K562 (cell line): ENCODE data around the gene NOTCH1. TPM values are rescaled to one million over a fixed set of nuclear protein-coding genes. Genes with fewer than 3 reads are reported as not detected.
A peak's percentile ranks its signal among the peaks of the same experiment; 100 is the strongest.

Experiments
- ARID3B ChIP-seq: fragments of 250-450 bp; sonication (Bioruptor Pico); IDR thresholded peaks from 2 replicates; pipeline ENCODE4 v1.4.0; 2020; ENCODE audit warnings: borderline replicate concordance
- ARNT ChIP-seq, 2 experiments: fragments of 450-650 bp; IDR thresholded peaks; 2 replicates each; pipeline ENCODE4 v1.6.1; 2016; ENCODE audit warnings: mild to moderate bottlenecking in 1 of 2
- CCAR2 ChIP-seq: fragments of 200-400 bp; formaldehyde crosslinking; IDR thresholded peaks from 2 replicates; pipeline ENCODE4 v1.6.1; 2017; ENCODE audit warnings: mild to moderate bottlenecking, low read depth, low read length
- CGGBP1 ChIP-seq: fragments of 250-450 bp; sonication (Bioruptor Pico); IDR thresholded peaks from 2 replicates; pipeline ENCODE4 v1.9.0; 2021; ENCODE audit warnings: mild to moderate bottlenecking
- COPS2 ChIP-seq: fragments of 450-650 bp; conservative IDR thresholded peaks from 2 replicates; pipeline ENCODE4 v1.6.1; 2016; ENCODE audit warnings: mild to moderate bottlenecking, moderate library complexity
- CTBP1 ChIP-seq: fragments of 450-650 bp; IDR thresholded peaks from 2 replicates; pipeline ENCODE4 v1.6.1; 2016; ENCODE audit warnings: borderline replicate concordance
- HDAC2 ChIP-seq: fragments of 450-650 bp; IDR thresholded peaks from 2 replicates; pipeline ENCODE4 v1.6.1; 2016; ENCODE audit warnings: mild to moderate bottlenecking
- HNRNPL ChIP-seq: fragments of 200-400 bp; formaldehyde crosslinking; IDR thresholded peaks from 2 replicates; pipeline ENCODE4 v1.6.1; 2017; ENCODE audit warnings: low read depth, mild to moderate bottlenecking, low read length
- IRF1 ChIP-seq: sonication (generic); formaldehyde crosslinking; IDR thresholded peaks from 2 replicates; pipeline ENCODE4 v1.8.0; 2022; ENCODE audit warnings: missing genetic modification reagents, mild to moderate bottlenecking, borderline replicate concordance
- KLF16 ChIP-seq: IDR thresholded peaks from 2 replicates; pipeline ENCODE4 v1.6.1; 2016; ENCODE audit warnings: antibody characterized with exemption
- NCOA4 ChIP-seq: fragments of 450-650 bp; IDR thresholded peaks from 2 replicates; pipeline ENCODE4 v1.6.1; 2018; ENCODE audit warnings: mild to moderate bottlenecking; ENCODE audit not compliant: partially characterized antibody
- NELFE ChIP-seq: IDR thresholded peaks from 2 replicates; pipeline ENCODE4 v1.6.1; 2011; ENCODE audit warnings: mild to moderate bottlenecking; ENCODE audit not compliant: insufficient read depth, insufficient read length
- PRMT5 ChIP-seq: sonication (generic); formaldehyde crosslinking; IDR thresholded peaks from 2 replicates; pipeline ENCODE4 v1.5.0; 2020; ENCODE audit warnings: missing genetic modification reagents
- RBFOX2 ChIP-seq: fragments of 200-400 bp; formaldehyde crosslinking; IDR thresholded peaks from 2 replicates; pipeline ENCODE4 v1.6.1; 2017; ENCODE audit warnings: low read depth, mild to moderate bottlenecking, low read length, moderate library complexity
- RFX1 ChIP-seq: fragments of 450-650 bp; IDR thresholded peaks from 2 replicates; pipeline ENCODE4 v1.6.1; 2016; ENCODE audit warnings: mild to moderate bottlenecking, moderate library complexity
- RNF2 ChIP-seq: sonication (generic); IDR thresholded peaks from 2 replicates; pipeline ENCODE4 v1.6.1; 2016
- SIN3B ChIP-seq: fragments of 450-650 bp; IDR thresholded peaks from 2 replicates; pipeline ENCODE4 v1.6.1; 2017; ENCODE audit warnings: low read depth, mild to moderate bottlenecking, moderate library complexity
- SLC30A9 ChIP-seq: fragments of 250-450 bp; sonication (Bioruptor Pico); IDR thresholded peaks from 2 replicates; pipeline ENCODE4 v1.8.0; 2022; ENCODE audit warnings: mild to moderate bottlenecking, moderate library complexity
- SRSF1 ChIP-seq: fragments of 200-400 bp; formaldehyde crosslinking; IDR thresholded peaks from 2 replicates; pipeline ENCODE4 v1.6.1; 2017; ENCODE audit warnings: mild to moderate bottlenecking, low read depth, low read length, moderate library complexity
- SRSF9 ChIP-seq: fragments of 200-400 bp; formaldehyde crosslinking; IDR thresholded peaks from 2 replicates; pipeline ENCODE4 v1.6.1; 2017; ENCODE audit warnings: low read depth, low read length, borderline replicate concordance
- VEZF1 ChIP-seq: fragments of 200-800 bp; sonication (Bioruptor generic); IDR thresholded peaks from 2 replicates; pipeline ENCODE4 v1.6.1; 2017; ENCODE audit warnings: missing genetic modification characterization, missing compliant biosample characterization
- ZEB2 ChIP-seq: fragments of 450-650 bp; IDR thresholded peaks from 2 replicates; pipeline ENCODE4 v1.6.1; 2016
- ZFP91 ChIP-seq: sonication (generic); formaldehyde crosslinking; IDR thresholded peaks from 2 replicates; pipeline ENCODE4 v1.8.0; 2022; ENCODE audit warnings: mild to moderate bottlenecking, missing genetic modification reagents
- ZFX ChIP-seq: sonication (generic); formaldehyde crosslinking; IDR thresholded peaks from 2 replicates; pipeline ENCODE4 v1.8.0; 2022; ENCODE audit warnings: mild to moderate bottlenecking, missing genetic modification reagents, moderate library complexity
- ZNF311 ChIP-seq: fragments of 250-450 bp; sonication (Bioruptor Pico); IDR thresholded peaks from 2 replicates; pipeline ENCODE4 v1.4.0; 2020; ENCODE audit warnings: mild to moderate bottlenecking, moderate library complexity
- ZNF507 ChIP-seq: conservative IDR thresholded peaks from 2 replicates; pipeline ENCODE4 v1.6.1; 2017; ENCODE audit warnings: missing genetic modification characterization, missing compliant biosample characterization
- ZNF57 ChIP-seq: fragments of 450-650 bp; formaldehyde crosslinking; IDR thresholded peaks from 2 replicates; pipeline ENCODE4 v1.4.0; 2020; ENCODE audit warnings: mild to moderate bottlenecking, moderate library complexity
- ZNF717 ChIP-seq: fragments of 250-450 bp; sonication (Bioruptor Pico); IDR thresholded peaks from 2 replicates; pipeline ENCODE4 v1.5.0; 2021
- polyA plus RNA-seq, 8 experiments: library from polyadenylated mRNA; depleted of rRNA in 4 of 8; stranded (reverse) in 5 of 8; unstranded in 3 of 8; fragments of >200 nt; fragmentation: Nextera tagmentation in 2 of 8; fragmentation: Illumina TruSeq in 1 of 8; extraction: Ambion mirVana in 2 of 8; extraction: Trizol in 1 of 8; gene quantifications; 2 replicates each; pipeline versions ENCODE4 v1.2.1 to v1.2.3, GENCODE V29; 2011 to 2014; ENCODE audit warnings: inconsistent platforms in 1 of 8, missing spikeins in 1 of 8
- total RNA-seq, 7 experiments: library from RNA; depleted of rRNA in 6 of 7; stranded (reverse); fragments of >200 nt in 6 of 7; fragmentation: Illumina TruSeq in 2 of 7; extraction: Trizol in 2 of 7; gene quantifications; 2 replicates each; pipeline versions ENCODE4 v1.2.1 to v1.2.3, GENCODE V29; 2011 to 2021; ENCODE audit warnings: low replicate concordance in 1 of 7

The NOTCH1 gene
- total and polyA plus RNA-seq, 9 of the 15 experiments (the other 6 are each of a cell fraction or from before 2014, with no cell fraction given): 0.03 to 31.4 (median 2.3) TPM

GRCh38 chr9:136483589-136484152 lies 62.2 kb downstream of the NOTCH1 start (continued):
- TF ChIP-seq ZFP91 (CRISPR knock-in tag) (no peak), HNRNPL (no peak), SIN3B (0 out of 2 replicates have a peak, but pooled peaks have one; percentile 40), ZEB2 (no peak), RBFOX2 (peak; percentile 72), ZNF717 (no peak), ZNF311 (CRISPR knock-in tag) (no peak), SRSF1 (no peak), ARID3B (CRISPR knock-in tag) (no peak), SLC30A9 (CRISPR knock-in tag) (no peak), CCAR2 (no peak), SRSF9 (no peak), ARNT (IDR thresholded peaks at IDR 0.05) (no peak), NELFE (no peak), HDAC2 (no peak), CTBP1 (peak; percentile 93), KLF16 (no peak), CGGBP1 (CRISPR knock-in tag) (no peak), IRF1 (CRISPR knock-in tag) (no peak), VEZF1 (CRISPR knock-in tag) (no peak), PRMT5 (CRISPR knock-in tag) (no peak), NCOA4 (no peak), ZFX (CRISPR knock-in tag) (peak; percentile 52), RFX1 (peak; percentile 77), ZNF507 (tag) (no peak), RNF2 (no peak), COPS2 (no peak), ZNF57 (CRISPR knock-in tag) (no peak)
